GM06990 (cell line): ENCODE data around the gene AFF2.
A peak's percentile ranks its signal among the peaks of the same experiment; 100 is the strongest.

Experiments used
- DNase-seq: peaks from one replicate; pipeline ENCODE4 v3.0.0-alpha.2; 2011; ENCODE audit not compliant: insufficient read length; ENCODE audit errors: extremely low read depth
- H3K27me3 ChIP-seq: replicated peaks from 2 replicates; pipeline ENCODE4 v1.6.0; 2011; ENCODE audit warnings: low read length; ENCODE audit not compliant: control insufficient read depth, insufficient read depth
- H3K36me3 ChIP-seq: 2 replicates; pipeline ENCODE4 v1.5.1; 2011; ENCODE audit warnings: low read length; ENCODE audit not compliant: control insufficient read depth, insufficient read depth
- H3K4me3 ChIP-seq: replicated peaks from 2 replicates; pipeline ENCODE4 v1.5.1; 2011; ENCODE audit warnings: low read depth, mild to moderate bottlenecking, control low read depth, low read length
- CTCF ChIP-seq: IDR thresholded peaks from 2 replicates; pipeline ENCODE4 v1.5.1; 2011; ENCODE audit warnings: low read length, control low read depth, mild to moderate bottlenecking, inconsistent platforms; ENCODE audit not compliant: insufficient read depth, poor library complexity, severe bottlenecking

Gene AFF2

GRCh38 chrX:148771440-148771839, 271.0 kb downstream of the AFF2 start:
- no peak for TF ChIP-seq CTCF
- no peaks in the 10 kb centered on the region for H3K36me3 ChIP-seq
- no peak overlapping the region for H3K4me3 ChIP-seq
- DNase-seq, result no peak
- H3K27me3 ChIP-seq, result no peaks in the 10 kb centered on the region

- Histone ChIP-seq H3K4me3 (no peak overlapping the region), H3K27me3 (no peaks in the 10 kb centered on the region), H3K36me3 (no peaks in the 10 kb centered on the region)
- DNase-seq, result no peak
- TF ChIP-seq CTCF, result no peak
Measured at GRCh38 chrX:148774276-148774675, 273.9 kb downstream of the AFF2 start.

GRCh38 chrX:148784137-148784536, 283.7 kb downstream of the AFF2 start:
- no peak overlapping the region for H3K4me3 ChIP-seq
- no peaks in the 10 kb centered on the region for H3K36me3 ChIP-seq
- TF ChIP-seq CTCF, result no peak
- H3K27me3 ChIP-seq, result no peaks in the 10 kb centered on the region
- DNase-seq, result no peak

- Histone ChIP-seq H3K4me3 (peak overlapping the region; percentile 37), H3K27me3 (no peaks in the 10 kb centered on the region; the same call in 1 of the 2 replicates), H3K36me3 (no peaks in the 10 kb centered on the region)
- no peak for TF ChIP-seq CTCF
- no peak for DNase-seq
Measured at GRCh38 chrX:148784856-148785255, 284.4 kb downstream of the AFF2 start.

GRCh38 chrX:148785256-148785655, 284.8 kb downstream of the AFF2 start:
- no peak for TF ChIP-seq CTCF
- no peak for DNase-seq
- no peaks in the 10 kb centered on the region for H3K36me3 ChIP-seq
- no peaks in the 10 kb centered on the region; the same call in 1 of the 2 replicates for H3K27me3 ChIP-seq
- no peak overlapping the region for H3K4me3 ChIP-seq

GRCh38 chrX:148788449-148788848, 288.0 kb downstream of the AFF2 start:
- H3K36me3 ChIP-seq, result no peaks in the 10 kb centered on the region
- H3K4me3 ChIP-seq, result no peak overlapping the region
- DNase-seq, result no peak
- TF ChIP-seq CTCF, result no peak
- no peaks in the 10 kb centered on the region; the same call in 1 of the 2 replicates for H3K27me3 ChIP-seq
